HEK293 (cell line): ENCODE measurements around the gene MRPL18.

Experiments used
- BCL11B ChIP-seq: fragments of 450-650 bp; formaldehyde crosslinking; IDR thresholded peaks from 2 replicates; pipeline ENCODE4 v1.5.1; 2016; ENCODE audit warnings: low read depth, missing biosample characterization, missing genetic modification characterization
- GFI1B ChIP-seq: fragments of 450-650 bp; formaldehyde crosslinking; IDR thresholded peaks from 2 replicates; pipeline ENCODE4 v1.5.1; 2016; ENCODE audit warnings: missing biosample characterization, missing genetic modification characterization
- GLI4 ChIP-seq: fragments of 450-650 bp; formaldehyde crosslinking; IDR thresholded peaks from 2 replicates; pipeline ENCODE4 v1.5.1; 2016; ENCODE audit warnings: missing biosample characterization, missing genetic modification characterization
- GLIS2 ChIP-seq: fragments of 450-650 bp; formaldehyde crosslinking; IDR thresholded peaks from 2 replicates; pipeline ENCODE4 v1.5.1; 2016; ENCODE audit warnings: missing biosample characterization, missing genetic modification characterization
- IKZF3 ChIP-seq: fragments of 450-650 bp; IDR thresholded peaks from 2 replicates; pipeline ENCODE4 v1.5.0; 2018; ENCODE audit warnings: missing biosample characterization, mild to moderate bottlenecking, missing genetic modification characterization, moderate library complexity
- SCRT2 ChIP-seq: fragments of 450-650 bp; formaldehyde crosslinking; IDR thresholded peaks from 2 replicates; pipeline ENCODE4 v1.5.1; 2016; ENCODE audit warnings: missing biosample characterization, missing genetic modification characterization
- SETDB1 ChIP-seq: IDR thresholded peaks from one replicate; pipeline ENCODE4 v1.6.1; 2017; ENCODE audit warnings: mild to moderate bottlenecking, low read length, moderate library complexity, mixed read lengths; ENCODE audit not compliant: insufficient read length
- YY1 ChIP-seq: fragments of 450-650 bp; formaldehyde crosslinking; IDR thresholded peaks from 2 replicates; pipeline ENCODE4 v1.5.1; 2018; ENCODE audit warnings: missing biosample characterization, missing genetic modification characterization
- ZNF121 ChIP-seq: fragments of 450-650 bp; formaldehyde crosslinking; IDR thresholded peaks from 2 replicates; pipeline ENCODE4 v1.5.1; 2016; ENCODE audit warnings: missing biosample characterization, missing genetic modification characterization
- ZNF132 ChIP-seq: fragments of 450-650 bp; formaldehyde crosslinking; IDR thresholded peaks from 2 replicates; pipeline ENCODE4 v1.5.1; 2017; ENCODE audit warnings: missing biosample characterization, missing genetic modification characterization, borderline replicate concordance
- ZNF16 ChIP-seq: fragments of 450-650 bp; formaldehyde crosslinking; IDR thresholded peaks from 2 replicates; pipeline ENCODE4 v1.5.1; 2016; ENCODE audit warnings: low read depth, missing biosample characterization, missing genetic modification characterization
- ZNF19 ChIP-seq: fragments of 450-650 bp; formaldehyde crosslinking; IDR thresholded peaks from 2 replicates; pipeline ENCODE4; 2016; ENCODE audit warnings: missing biosample characterization, missing genetic modification characterization, low read depth
- ZNF211 ChIP-seq: fragments of 450-650 bp; formaldehyde crosslinking; IDR thresholded peaks from 2 replicates; pipeline ENCODE4 v1.5.1; 2016; ENCODE audit warnings: low read depth, missing biosample characterization, missing genetic modification characterization
- ZNF324 ChIP-seq: fragments of 450-650 bp; formaldehyde crosslinking; IDR thresholded peaks from 2 replicates; pipeline ENCODE4 v1.5.1; 2016; ENCODE audit warnings: missing biosample characterization, missing genetic modification characterization
- ZNF404 ChIP-seq: fragments of 450-650 bp; formaldehyde crosslinking; IDR thresholded peaks from 2 replicates; pipeline ENCODE4 v1.5.1; 2017; ENCODE audit warnings: missing biosample characterization, missing genetic modification characterization
- ZNF529 ChIP-seq: fragments of 450-650 bp; formaldehyde crosslinking; IDR thresholded peaks from 2 replicates; pipeline ENCODE4 v1.5.1; 2017; ENCODE audit warnings: missing genetic modification characterization, missing biosample characterization; ENCODE audit not compliant: insufficient replicate concordance
- ZNF585B ChIP-seq: fragments of 450-650 bp; formaldehyde crosslinking; IDR thresholded peaks from 2 replicates; pipeline ENCODE4 v1.5.1; 2016; ENCODE audit warnings: missing biosample characterization, missing genetic modification characterization
- ZNF596 ChIP-seq: fragments of 450-650 bp; IDR thresholded peaks from 2 replicates; pipeline ENCODE4 v1.5.0; 2018; ENCODE audit warnings: missing biosample characterization, mild to moderate bottlenecking, missing genetic modification characterization, moderate library complexity
- ZNF658 ChIP-seq: fragments of 450-650 bp; formaldehyde crosslinking; IDR thresholded peaks from 2 replicates; pipeline ENCODE4; 2016; ENCODE audit warnings: missing biosample characterization, missing genetic modification characterization
- ZNF677 ChIP-seq: fragments of 450-650 bp; IDR thresholded peaks from 2 replicates; pipeline ENCODE4 v1.5.0; 2018; ENCODE audit warnings: missing biosample characterization, mild to moderate bottlenecking, missing genetic modification characterization, moderate library complexity
- ZNF768 ChIP-seq: fragments of 450-650 bp; formaldehyde crosslinking; IDR thresholded peaks from 2 replicates; pipeline ENCODE4 v1.5.1; 2018; ENCODE audit warnings: missing biosample characterization, mild to moderate bottlenecking, missing genetic modification characterization
- ZSCAN23 ChIP-seq: fragments of 450-650 bp; formaldehyde crosslinking; IDR thresholded peaks from 2 replicates; pipeline ENCODE4 v1.5.1; 2016; ENCODE audit warnings: missing biosample characterization, missing genetic modification characterization
- TF ChIP-seq, protein P1 (sequence below): fragments of 450-650 bp; formaldehyde crosslinking; IDR thresholded peaks from 2 replicates; pipeline ENCODE4 v1.5.1; 2016; ENCODE audit warnings: missing biosample characterization, missing genetic modification characterization
- TF ChIP-seq, protein P2 (sequence below): fragments of 450-650 bp; formaldehyde crosslinking; IDR thresholded peaks from 2 replicates; pipeline ENCODE4 v1.5.1; 2016; ENCODE audit warnings: missing biosample characterization, missing genetic modification characterization, low read depth
- TF ChIP-seq, protein P3 (sequence below): fragments of 450-650 bp; formaldehyde crosslinking; IDR thresholded peaks from 2 replicates; pipeline ENCODE4 v1.5.1; 2016; ENCODE audit warnings: missing biosample characterization, missing genetic modification characterization
- TF ChIP-seq, protein P4 (sequence below): fragments of 450-650 bp; formaldehyde crosslinking; IDR thresholded peaks from 2 replicates; pipeline ENCODE4 v1.5.1; 2017; ENCODE audit warnings: missing biosample characterization, missing genetic modification characterization
- TF ChIP-seq, protein P5 (sequence below): fragments of 450-650 bp; formaldehyde crosslinking; IDR thresholded peaks from 2 replicates; pipeline ENCODE4 v1.5.1; 2016; ENCODE audit warnings: missing biosample characterization, missing genetic modification characterization
- TF ChIP-seq, protein P6 (sequence below): fragments of 450-650 bp; IDR thresholded peaks from 2 replicates; pipeline ENCODE4 v1.5.1; 2018; ENCODE audit warnings: missing biosample characterization, missing genetic modification characterization

MRPL18 gene

DNA sequence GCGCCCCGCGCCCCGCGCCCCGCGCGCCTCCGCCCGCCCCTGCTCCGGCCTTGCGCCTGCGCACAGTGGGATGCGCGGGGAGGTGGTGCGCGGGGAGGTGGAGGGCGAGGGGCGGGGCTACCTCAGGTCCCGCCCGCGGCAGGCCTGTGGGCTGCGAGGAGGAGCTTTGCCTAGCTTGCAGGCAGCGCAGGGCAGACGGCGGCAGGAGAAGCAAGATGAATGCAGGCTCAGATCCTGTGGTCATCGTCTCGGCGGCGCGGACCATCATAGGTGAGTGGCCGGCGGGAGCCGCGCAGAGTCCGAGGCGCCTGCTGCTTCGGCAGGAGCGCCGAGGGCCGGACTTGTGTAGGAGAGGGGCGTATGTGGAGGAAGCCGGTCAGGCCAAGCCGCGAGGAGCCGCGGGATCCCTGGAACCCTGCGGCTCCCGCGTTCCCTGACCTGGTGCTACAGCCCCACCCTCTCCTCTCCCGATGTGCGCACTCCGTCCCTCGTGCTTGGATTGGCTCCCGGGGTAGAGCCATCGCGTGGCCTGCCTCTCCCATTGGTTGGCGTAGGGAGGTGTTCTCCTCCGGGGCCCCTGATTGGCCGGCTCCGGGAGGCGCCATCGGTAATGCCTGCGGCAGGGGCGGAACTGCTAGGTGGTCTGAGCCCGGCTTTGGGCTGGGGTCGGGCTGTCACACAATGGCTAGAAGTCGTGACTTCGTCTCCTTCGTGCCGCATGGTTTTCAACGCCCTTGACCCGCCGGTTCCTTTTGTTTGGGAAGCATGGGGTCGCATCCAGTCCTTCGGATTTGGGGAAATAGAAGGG is 28.2 kb upstream of the MRPL18 start, which contains the start of gene ACAT2 (continued):
- TF ChIP-seq, protein P1, sequence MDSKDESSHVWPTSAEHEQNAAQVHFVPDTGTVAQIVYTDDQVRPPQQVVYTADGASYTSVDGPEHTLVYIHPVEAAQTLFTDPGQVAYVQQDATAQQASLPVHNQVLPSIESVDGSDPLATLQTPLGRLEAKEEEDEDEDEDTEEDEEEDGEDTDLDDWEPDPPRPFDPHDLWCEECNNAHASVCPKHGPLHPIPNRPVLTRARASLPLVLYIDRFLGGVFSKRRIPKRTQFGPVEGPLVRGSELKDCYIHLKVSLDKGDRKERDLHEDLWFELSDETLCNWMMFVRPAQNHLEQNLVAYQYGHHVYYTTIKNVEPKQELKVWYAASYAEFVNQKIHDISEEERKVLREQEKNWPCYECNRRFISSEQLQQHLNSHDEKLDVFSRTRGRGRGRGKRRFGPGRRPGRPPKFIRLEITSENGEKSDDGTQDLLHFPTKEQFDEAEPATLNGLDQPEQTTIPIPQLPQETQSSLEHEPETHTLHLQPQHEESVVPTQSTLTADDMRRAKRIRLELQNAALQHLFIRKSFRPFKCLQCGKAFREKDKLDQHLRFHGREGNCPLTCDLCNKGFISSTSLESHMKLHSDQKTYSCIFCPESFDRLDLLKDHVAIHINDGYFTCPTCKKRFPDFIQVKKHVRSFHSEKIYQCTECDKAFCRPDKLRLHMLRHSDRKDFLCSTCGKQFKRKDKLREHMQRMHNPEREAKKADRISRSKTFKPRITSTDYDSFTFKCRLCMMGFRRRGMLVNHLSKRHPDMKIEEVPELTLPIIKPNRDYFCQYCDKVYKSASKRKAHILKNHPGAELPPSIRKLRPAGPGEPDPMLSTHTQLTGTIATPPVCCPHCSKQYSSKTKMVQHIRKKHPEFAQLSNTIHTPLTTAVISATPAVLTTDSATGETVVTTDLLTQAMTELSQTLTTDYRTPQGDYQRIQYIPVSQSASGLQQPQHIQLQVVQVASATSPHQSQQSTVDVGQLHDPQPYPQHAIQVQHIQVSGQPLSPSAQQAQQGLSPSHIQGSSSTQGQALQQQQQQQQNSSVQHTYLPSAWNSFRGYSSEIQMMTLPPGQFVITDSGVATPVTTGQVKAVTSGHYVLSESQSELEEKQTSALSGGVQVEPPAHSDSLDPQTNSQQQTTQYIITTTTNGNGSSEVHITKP (tag by site-specific recombination) = peak; percentile 99
- TF ChIP-seq, protein P2, sequence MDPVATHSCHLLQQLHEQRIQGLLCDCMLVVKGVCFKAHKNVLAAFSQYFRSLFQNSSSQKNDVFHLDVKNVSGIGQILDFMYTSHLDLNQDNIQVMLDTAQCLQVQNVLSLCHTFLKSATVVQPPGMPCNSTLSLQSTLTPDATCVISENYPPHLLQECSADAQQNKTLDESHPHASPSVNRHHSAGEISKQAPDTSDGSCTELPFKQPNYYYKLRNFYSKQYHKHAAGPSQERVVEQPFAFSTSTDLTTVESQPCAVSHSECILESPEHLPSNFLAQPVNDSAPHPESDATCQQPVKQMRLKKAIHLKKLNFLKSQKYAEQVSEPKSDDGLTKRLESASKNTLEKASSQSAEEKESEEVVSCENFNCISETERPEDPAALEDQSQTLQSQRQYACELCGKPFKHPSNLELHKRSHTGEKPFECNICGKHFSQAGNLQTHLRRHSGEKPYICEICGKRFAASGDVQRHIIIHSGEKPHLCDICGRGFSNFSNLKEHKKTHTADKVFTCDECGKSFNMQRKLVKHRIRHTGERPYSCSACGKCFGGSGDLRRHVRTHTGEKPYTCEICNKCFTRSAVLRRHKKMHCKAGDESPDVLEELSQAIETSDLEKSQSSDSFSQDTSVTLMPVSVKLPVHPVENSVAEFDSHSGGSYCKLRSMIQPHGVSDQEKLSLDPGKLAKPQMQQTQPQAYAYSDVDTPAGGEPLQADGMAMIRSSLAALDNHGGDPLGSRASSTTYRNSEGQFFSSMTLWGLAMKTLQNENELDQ (tag by site-specific recombination) = no peak
- TF ChIP-seq IKZF3 (peak; percentile 85), ZSCAN23 (peak; percentile 82; the same call in 1 of the 2 replicates), ZNF658 (tag by site-specific recombination) (no peak), ZNF768 (tag by site-specific recombination) (no peak), SETDB1 (no peak), ZNF132 (tag by site-specific recombination) (no peak), ZNF19 (no peak), ZNF596 (no peak), SCRT2 (tag by site-specific recombination) (no peak), ZNF211 (tag by site-specific recombination) (no peak), YY1 (peak; percentile 50; the same call in 1 of the 2 replicates), ZNF677 (tag by site-specific recombination) (no peak), ZNF404 (no peak), ZNF16 (tag by site-specific recombination) (no peak), GLI4 (peak; percentile 68; the same call in 1 of the 2 replicates), ZNF121 (tag by site-specific recombination) (no peak), ZNF324 (tag by site-specific recombination) (peak; percentile 80; the same call in 1 of the 2 replicates), BCL11B (peak; percentile 92; the same call in 1 of the 2 replicates), GFI1B (tag by site-specific recombination) (no peak), ZNF529 (no peak), ZNF585B (tag by site-specific recombination) (no peak), GLIS2 (peak; percentile 88)
- TF ChIP-seq, protein P3, sequence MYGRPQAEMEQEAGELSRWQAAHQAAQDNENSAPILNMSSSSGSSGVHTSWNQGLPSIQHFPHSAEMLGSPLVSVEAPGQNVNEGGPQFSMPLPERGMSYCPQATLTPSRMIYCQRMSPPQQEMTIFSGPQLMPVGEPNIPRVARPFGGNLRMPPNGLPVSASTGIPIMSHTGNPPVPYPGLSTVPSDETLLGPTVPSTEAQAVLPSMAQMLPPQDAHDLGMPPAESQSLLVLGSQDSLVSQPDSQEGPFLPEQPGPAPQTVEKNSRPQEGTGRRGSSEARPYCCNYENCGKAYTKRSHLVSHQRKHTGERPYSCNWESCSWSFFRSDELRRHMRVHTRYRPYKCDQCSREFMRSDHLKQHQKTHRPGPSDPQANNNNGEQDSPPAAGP (tag by site-specific recombination) = peak; percentile 82
- TF ChIP-seq, protein P4, sequence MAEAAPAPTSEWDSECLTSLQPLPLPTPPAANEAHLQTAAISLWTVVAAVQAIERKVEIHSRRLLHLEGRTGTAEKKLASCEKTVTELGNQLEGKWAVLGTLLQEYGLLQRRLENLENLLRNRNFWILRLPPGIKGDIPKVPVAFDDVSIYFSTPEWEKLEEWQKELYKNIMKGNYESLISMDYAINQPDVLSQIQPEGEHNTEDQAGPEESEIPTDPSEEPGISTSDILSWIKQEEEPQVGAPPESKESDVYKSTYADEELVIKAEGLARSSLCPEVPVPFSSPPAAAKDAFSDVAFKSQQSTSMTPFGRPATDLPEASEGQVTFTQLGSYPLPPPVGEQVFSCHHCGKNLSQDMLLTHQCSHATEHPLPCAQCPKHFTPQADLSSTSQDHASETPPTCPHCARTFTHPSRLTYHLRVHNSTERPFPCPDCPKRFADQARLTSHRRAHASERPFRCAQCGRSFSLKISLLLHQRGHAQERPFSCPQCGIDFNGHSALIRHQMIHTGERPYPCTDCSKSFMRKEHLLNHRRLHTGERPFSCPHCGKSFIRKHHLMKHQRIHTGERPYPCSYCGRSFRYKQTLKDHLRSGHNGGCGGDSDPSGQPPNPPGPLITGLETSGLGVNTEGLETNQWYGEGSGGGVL (tag by site-specific recombination) = no peak
- TF ChIP-seq, protein P5, sequence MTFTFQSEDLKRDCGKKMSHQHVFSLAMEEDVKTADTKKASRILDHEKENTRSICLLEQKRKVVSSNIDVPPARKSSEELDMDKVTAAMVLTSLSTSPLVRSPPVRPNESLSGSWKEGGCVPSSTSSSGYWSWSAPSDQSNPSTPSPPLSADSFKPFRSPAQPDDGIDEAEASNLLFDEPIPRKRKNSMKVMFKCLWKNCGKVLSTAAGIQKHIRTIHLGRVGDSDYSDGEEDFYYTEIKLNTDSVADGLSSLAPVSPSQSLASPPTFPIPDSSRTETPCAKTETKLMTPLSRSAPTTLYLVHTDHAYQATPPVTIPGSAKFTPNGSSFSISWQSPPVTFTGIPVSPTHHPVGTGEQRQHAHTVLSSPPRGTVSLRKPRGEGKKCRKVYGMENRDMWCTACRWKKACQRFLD = no peak
- TF ChIP-seq, protein P6, sequence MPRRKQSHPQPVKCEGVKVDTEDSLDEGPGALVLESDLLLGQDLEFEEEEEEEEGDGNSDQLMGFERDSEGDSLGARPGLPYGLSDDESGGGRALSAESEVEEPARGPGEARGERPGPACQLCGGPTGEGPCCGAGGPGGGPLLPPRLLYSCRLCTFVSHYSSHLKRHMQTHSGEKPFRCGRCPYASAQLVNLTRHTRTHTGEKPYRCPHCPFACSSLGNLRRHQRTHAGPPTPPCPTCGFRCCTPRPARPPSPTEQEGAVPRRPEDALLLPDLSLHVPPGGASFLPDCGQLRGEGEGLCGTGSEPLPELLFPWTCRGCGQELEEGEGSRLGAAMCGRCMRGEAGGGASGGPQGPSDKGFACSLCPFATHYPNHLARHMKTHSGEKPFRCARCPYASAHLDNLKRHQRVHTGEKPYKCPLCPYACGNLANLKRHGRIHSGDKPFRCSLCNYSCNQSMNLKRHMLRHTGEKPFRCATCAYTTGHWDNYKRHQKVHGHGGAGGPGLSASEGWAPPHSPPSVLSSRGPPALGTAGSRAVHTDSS (tag by site-specific recombination) = no peak
